ENCODE measurements around the gene ATIC.
"Not testable (repeated sequence)": the region's sequence is repeated elsewhere in the genome, so short reads cannot be mapped to it uniquely, and the experiment has no call there.

Gene ATIC

DNA sequence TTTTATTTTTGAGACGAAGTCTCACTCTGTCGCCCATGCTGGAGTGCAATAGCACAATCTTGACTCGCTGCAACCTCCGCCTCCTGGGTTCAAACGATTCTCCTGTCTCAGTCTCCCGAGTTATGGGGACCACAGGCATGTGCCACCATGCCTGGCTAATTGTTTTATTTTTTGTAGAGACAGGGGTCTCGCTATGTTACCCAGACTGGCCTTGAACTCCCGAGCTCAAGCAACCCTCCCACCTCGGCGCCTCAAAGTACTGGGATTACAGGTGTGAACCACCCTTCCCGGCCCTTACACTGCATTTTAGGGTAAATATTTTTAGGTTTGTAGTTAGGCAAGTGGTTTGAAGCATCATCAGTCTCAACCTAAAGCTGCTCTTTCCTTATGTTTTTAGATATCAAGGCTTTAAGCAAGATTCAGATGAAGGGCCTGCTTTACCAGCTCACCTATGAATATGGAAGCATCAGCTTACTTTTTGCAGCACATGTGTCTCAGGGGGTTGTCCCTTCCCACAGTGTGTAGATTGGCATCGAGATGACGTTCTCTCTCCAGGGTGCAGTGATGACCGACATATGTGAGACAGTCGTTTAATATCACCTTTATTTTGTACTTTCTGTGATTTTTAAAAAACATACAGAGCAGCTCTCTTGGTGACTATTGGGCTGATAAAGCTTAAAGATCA, 47.2 kb downstream of the ATIC start:
- TF ChIP-seq ZC3H10 (CRISPR knock-in tag; IDR thresholded peaks at IDR 0.05) (no peak), ISL1 (CRISPR knock-in tag; IDR thresholded peaks at IDR 0.05) (no peak), GLIS3 (CRISPR knock-in tag; IDR thresholded peaks at IDR 0.05) (no peak), ZNF565 (CRISPR knock-in tag; conservative IDR thresholded peaks at IDR 0.05; ENCODE audit: low read depth) (no peak), RARB (CRISPR knock-in tag; IDR thresholded peaks at IDR 0.05) (no peak), PPARA (CRISPR knock-in tag; IDR thresholded peaks at IDR 0.05; ENCODE audit: borderline replicate concordance) (no peak), CSDC2 (CRISPR knock-in tag; IDR thresholded peaks at IDR 0.05) (no peak), SNAI2 (CRISPR knock-in tag; IDR thresholded peaks at IDR 0.05) (no peak), ARNTL (CRISPR knock-in tag; IDR thresholded peaks at IDR 0.05; ENCODE audit: borderline replicate concordance, low read depth) (no peak)
- TF ChIP-seq, protein P1, sequence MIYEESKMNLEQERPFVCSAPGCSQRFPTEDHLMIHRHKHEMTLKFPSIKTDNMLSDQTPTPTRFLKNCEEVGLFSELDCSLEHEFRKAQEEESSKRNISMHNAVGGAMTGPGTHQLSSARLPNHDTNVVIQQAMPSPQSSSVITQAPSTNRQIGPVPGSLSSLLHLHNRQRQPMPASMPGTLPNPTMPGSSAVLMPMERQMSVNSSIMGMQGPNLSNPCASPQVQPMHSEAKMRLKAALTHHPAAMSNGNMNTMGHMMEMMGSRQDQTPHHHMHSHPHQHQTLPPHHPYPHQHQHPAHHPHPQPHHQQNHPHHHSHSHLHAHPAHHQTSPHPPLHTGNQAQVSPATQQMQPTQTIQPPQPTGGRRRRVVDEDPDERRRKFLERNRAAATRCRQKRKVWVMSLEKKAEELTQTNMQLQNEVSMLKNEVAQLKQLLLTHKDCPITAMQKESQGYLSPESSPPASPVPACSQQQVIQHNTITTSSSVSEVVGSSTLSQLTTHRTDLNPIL (CRISPR knock-in tag; IDR thresholded peaks at IDR 0.05; ENCODE audit: low read depth): no peak
- ATAC-seq: no peak

DNA sequence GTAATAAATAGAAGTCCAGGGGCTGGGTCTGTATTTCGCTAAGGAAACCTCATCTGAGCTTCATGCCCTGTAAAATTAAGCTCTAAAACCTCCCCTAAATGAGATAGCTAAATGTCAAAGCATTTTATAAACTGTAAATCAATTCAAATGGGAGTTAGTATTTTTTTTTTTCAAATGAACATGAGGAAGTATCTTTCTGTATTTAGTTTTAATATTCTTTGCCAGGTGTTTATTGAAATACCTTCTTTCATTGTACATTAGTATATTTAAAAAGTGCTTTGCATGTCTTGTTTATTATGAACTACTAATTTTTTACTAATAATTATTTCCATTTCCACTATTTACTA, 47.7 kb downstream of the ATIC start:
- ATAC-seq: no peak
- TF ChIP-seq TCF4 (CRISPR knock-in tag; IDR thresholded peaks at IDR 0.05; ENCODE audit: borderline replicate concordance) (no peak), ZC3H10 (CRISPR knock-in tag; IDR thresholded peaks at IDR 0.05) (no peak)

DNA sequence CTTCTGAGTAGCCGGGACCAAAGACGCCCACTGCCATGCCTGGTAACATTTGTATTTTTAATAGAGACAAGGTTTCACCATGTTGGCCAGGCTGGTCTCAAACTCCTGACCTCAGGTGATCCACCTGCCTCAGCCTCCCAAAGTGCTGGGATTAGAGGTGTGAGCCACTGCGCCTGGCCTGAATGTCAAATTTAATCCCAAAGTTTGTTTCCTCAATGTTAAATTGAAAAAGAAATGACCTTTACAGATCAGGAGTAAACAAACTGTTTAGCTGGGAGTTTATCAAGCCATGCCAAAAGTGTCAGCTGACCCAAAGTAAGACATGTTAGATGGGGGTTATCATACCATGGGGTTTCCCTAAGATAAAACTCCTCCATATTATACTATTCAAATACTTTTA, 48.2 kb downstream of the ATIC start:
- not testable (repeated sequence) for ATAC-seq

DNA sequence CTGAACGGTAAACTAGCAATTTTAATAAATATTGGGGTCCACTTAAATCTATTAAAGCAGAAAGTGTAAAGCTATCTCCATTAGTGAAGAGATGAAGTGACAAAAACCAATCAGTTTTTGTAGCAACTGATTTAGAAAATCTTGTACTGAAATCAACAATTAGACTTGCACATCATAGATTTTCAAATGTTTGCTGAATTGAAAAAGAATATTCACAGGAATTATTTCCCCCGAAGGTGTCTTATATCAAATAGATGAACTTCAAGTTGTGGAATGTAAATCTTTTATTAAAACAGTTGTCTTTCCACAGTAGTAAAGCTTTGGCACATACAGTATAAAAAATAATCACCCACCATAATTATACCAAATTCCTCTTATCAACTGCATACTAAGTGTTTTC, 48.7 kb downstream of the ATIC start:
- no peak for ATAC-seq
- TF ChIP-seq CSDC2 (CRISPR knock-in tag; IDR thresholded peaks at IDR 0.05) (no peak), ZC3H10 (CRISPR knock-in tag; IDR thresholded peaks at IDR 0.05) (no peak), TCF4 (CRISPR knock-in tag; IDR thresholded peaks at IDR 0.05; ENCODE audit: borderline replicate concordance) (no peak), ESRRG (CRISPR knock-in tag; IDR thresholded peaks at IDR 0.05) (no peak), OSR1 (CRISPR knock-in tag; IDR thresholded peaks at IDR 0.05) (no peak), RARB (CRISPR knock-in tag; IDR thresholded peaks at IDR 0.05) (no peak), GLIS3 (CRISPR knock-in tag; IDR thresholded peaks at IDR 0.05) (no peak), ZFP3 (CRISPR knock-in tag; IDR thresholded peaks at IDR 0.05) (no peak), ZFP30 (CRISPR knock-in tag; IDR thresholded peaks at IDR 0.05) (no peak), ZNF8 (CRISPR knock-in tag; IDR thresholded peaks at IDR 0.05) (no peak), TOX (CRISPR knock-in tag; IDR thresholded peaks at IDR 0.05; ENCODE audit: borderline replicate concordance) (no peak), SNAI2 (CRISPR knock-in tag; IDR thresholded peaks at IDR 0.05) (no peak), BACH2 (CRISPR knock-in tag; IDR thresholded peaks at IDR 0.05; ENCODE audit: borderline replicate concordance) (no peak)
- TF ChIP-seq, protein P2, sequence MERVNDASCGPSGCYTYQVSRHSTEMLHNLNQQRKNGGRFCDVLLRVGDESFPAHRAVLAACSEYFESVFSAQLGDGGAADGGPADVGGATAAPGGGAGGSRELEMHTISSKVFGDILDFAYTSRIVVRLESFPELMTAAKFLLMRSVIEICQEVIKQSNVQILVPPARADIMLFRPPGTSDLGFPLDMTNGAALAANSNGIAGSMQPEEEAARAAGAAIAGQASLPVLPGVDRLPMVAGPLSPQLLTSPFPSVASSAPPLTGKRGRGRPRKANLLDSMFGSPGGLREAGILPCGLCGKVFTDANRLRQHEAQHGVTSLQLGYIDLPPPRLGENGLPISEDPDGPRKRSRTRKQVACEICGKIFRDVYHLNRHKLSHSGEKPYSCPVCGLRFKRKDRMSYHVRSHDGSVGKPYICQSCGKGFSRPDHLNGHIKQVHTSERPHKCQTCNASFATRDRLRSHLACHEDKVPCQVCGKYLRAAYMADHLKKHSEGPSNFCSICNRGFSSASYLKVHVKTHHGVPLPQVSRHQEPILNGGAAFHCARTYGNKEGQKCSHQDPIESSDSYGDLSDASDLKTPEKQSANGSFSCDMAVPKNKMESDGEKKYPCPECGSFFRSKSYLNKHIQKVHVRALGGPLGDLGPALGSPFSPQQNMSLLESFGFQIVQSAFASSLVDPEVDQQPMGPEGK (CRISPR knock-in tag; IDR thresholded peaks at IDR 0.05; ENCODE audit: borderline replicate concordance): no peak
- TF ChIP-seq, protein P3, sequence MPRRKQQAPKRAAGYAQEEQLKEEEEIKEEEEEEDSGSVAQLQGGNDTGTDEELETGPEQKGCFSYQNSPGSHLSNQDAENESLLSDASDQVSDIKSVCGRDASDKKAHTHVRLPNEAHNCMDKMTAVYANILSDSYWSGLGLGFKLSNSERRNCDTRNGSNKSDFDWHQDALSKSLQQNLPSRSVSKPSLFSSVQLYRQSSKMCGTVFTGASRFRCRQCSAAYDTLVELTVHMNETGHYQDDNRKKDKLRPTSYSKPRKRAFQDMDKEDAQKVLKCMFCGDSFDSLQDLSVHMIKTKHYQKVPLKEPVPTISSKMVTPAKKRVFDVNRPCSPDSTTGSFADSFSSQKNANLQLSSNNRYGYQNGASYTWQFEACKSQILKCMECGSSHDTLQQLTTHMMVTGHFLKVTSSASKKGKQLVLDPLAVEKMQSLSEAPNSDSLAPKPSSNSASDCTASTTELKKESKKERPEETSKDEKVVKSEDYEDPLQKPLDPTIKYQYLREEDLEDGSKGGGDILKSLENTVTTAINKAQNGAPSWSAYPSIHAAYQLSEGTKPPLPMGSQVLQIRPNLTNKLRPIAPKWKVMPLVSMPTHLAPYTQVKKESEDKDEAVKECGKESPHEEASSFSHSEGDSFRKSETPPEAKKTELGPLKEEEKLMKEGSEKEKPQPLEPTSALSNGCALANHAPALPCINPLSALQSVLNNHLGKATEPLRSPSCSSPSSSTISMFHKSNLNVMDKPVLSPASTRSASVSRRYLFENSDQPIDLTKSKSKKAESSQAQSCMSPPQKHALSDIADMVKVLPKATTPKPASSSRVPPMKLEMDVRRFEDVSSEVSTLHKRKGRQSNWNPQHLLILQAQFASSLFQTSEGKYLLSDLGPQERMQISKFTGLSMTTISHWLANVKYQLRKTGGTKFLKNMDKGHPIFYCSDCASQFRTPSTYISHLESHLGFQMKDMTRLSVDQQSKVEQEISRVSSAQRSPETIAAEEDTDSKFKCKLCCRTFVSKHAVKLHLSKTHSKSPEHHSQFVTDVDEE (CRISPR knock-in tag; IDR thresholded peaks at IDR 0.05): no peak
- TF ChIP-seq, protein P1 (CRISPR knock-in tag; IDR thresholded peaks at IDR 0.05; ENCODE audit: low read depth): no peak

Data from SK-N-SH treated with all-trans-retinoic acid at 6 μM for 48 hours (cell line).